ENCODE results near the gene MAGOH.

DNA sequence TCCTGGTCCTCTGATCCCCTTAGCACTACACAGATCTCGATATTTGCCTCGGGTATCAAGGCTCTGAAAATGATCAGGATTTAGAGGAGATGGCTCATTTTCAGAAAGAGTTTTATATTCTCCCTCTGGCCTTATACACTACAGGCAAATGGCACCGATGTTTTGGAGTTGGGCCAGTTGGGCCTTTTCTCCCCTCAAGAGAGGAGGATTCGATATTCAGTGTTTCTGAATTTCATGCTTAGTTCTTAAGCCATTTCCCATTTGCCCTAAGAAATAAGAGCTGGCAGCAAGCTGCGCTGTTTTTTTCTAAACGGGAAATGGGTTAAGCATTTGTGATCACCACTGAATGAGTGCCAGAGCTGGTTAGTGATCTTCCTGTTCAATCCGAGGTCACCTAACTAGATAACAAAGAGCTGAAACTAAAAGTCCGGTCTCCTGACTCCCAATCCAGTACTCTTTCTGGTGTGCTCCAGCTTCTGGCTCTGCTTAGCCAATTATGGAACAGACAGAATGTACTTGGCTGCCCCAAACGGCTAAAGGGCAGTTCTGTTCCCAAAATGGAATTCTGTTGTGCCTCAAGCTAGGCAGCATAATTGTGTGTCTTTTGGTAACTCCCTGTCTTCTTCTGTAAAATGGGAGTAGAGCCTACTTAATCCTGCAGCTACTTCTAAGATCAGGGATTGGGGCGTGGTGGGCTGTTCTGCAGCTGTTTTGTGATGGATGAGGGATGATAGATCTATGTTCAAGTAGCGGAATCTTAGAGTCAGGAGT is 42.9 kb downstream of the MAGOH start:
- no peak for TF ChIP-seq JUND (IDR thresholded peaks at IDR 0.05; ENCODE audit: borderline replicate concordance, low read depth, low read length)
- TF ChIP-seq JUND (tag; IDR thresholded peaks at IDR 0.05; ENCODE audit: borderline replicate concordance, low read depth, low read length) = no peak
- TF ChIP-seq SP2 (IDR thresholded peaks at IDR 0.05; ENCODE audit: extremely low read depth, low read depth, low read length, poor library complexity, severe bottlenecking) = no peak
- no peak for TF ChIP-seq HMG20A (CRISPR knock-in tag; conservative IDR thresholded peaks at IDR 0.05)
- TF ChIP-seq, protein P1, sequence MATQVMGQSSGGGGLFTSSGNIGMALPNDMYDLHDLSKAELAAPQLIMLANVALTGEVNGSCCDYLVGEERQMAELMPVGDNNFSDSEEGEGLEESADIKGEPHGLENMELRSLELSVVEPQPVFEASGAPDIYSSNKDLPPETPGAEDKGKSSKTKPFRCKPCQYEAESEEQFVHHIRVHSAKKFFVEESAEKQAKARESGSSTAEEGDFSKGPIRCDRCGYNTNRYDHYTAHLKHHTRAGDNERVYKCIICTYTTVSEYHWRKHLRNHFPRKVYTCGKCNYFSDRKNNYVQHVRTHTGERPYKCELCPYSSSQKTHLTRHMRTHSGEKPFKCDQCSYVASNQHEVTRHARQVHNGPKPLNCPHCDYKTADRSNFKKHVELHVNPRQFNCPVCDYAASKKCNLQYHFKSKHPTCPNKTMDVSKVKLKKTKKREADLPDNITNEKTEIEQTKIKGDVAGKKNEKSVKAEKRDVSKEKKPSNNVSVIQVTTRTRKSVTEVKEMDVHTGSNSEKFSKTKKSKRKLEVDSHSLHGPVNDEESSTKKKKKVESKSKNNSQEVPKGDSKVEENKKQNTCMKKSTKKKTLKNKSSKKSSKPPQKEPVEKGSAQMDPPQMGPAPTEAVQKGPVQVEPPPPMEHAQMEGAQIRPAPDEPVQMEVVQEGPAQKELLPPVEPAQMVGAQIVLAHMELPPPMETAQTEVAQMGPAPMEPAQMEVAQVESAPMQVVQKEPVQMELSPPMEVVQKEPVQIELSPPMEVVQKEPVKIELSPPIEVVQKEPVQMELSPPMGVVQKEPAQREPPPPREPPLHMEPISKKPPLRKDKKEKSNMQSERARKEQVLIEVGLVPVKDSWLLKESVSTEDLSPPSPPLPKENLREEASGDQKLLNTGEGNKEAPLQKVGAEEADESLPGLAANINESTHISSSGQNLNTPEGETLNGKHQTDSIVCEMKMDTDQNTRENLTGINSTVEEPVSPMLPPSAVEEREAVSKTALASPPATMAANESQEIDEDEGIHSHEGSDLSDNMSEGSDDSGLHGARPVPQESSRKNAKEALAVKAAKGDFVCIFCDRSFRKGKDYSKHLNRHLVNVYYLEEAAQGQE (IDR thresholded peaks at IDR 0.05; ENCODE audit: borderline replicate concordance) = no peak
- TF ChIP-seq, protein P1 (CRISPR knock-in tag; IDR thresholded peaks at IDR 0.05; ENCODE audit: low read depth) = no peak
- no peak for TF ChIP-seq YBX1 (IDR thresholded peaks at IDR 0.05)
- TF ChIP-seq KDM4B (IDR thresholded peaks at IDR 0.05; ENCODE audit: borderline replicate concordance in 2 of 2, low read depth in 1 of 2) = no peak
- no peak for TF ChIP-seq JUN (IDR thresholded peaks at IDR 0.05; ENCODE audit: borderline replicate concordance, low read depth, low read length)
- no peak for TF ChIP-seq JUN (CRISPR knock-in tag; IDR thresholded peaks at IDR 0.05; ENCODE audit: borderline replicate concordance)
- TF ChIP-seq TAF1 (IDR thresholded peaks at IDR 0.05; ENCODE audit: control insufficient read depth, extremely low read depth, insufficient read depth, low read length, severe bottlenecking) = no peak
- no peak for TF ChIP-seq FOXM1 (IDR thresholded peaks at IDR 0.05; ENCODE audit: low read depth)
- TF ChIP-seq FOXM1 (CRISPR knock-in tag; IDR thresholded peaks at IDR 0.05; ENCODE audit: low read depth) = no peak
- TF ChIP-seq HNRNPUL1 (IDR thresholded peaks at IDR 0.05; ENCODE audit: low read length) = no peak
- TF ChIP-seq SIN3A (IDR thresholded peaks at IDR 0.05; ENCODE audit: borderline replicate concordance in 2 of 2, control insufficient read depth in 1 of 2, low read depth in 2 of 2, low read length in 2 of 2) = no peak

Data from K562 (cell line).